Spleen (tissue), 7 donors: ENCODE results near the gene SIPA1L3.

Source experiments
- POLR2A ChIP-seq, 3 donors: fragments of 450-650 bp; IDR thresholded peaks; one replicate each; pipeline ENCODE4 v1.5.1; 2017; ENCODE audit warnings: antibody characterized with exemption in 3 of 3, mild to moderate bottlenecking in 1 of 3
- TF ChIP-seq, protein P1 (sequence below), 11 experiments: fragments of 200-600 bp in 7 of 11; fragments of 450-650 bp in 4 of 11; sonication (generic) in 4 of 11; IDR thresholded peaks in 8 of 11; conservative IDR thresholded peaks in 3 of 11; 1 replicate in 7 of 11; 2 replicates in 4 of 11; pipeline versions ENCODE4 v1.4.0 to v1.8.0; 2016 to 2021; ENCODE audit warnings: antibody characterized with exemption in 11 of 11, inconsistent platforms in 4 of 11, mild to moderate bottlenecking in 1 of 11
- donor health status: DM: no; HTN: no; CAD: no; lungs with moderate emphysema.
- donor health status: DM: no; HTN: no; CAD: no.
- donor health status: DM: no; HTN: no; CAD: no.

DNA sequence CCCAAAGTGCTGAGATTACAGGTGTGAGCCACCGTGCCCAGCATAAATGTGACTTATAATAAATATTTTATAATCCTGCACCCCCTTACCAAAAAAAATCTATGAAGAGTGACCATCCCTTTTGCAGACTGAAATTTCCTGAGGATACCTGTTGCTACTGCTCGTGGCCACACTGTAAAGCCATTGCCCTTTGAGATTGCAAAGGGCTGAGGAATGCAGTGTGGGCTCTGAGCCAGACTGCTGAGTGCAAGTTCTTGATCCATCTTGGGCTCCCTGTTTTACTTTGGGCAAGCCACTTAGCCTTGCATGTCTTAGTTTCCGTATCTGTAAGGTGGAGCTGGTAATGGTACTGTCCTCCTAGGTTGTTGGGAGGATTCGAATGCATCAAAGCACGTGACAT, 23.4 kb downstream of the SIPA1L3 start:
- TF ChIP-seq POLR2A (IDR thresholded peaks at IDR 0.05) = no peak
- TF ChIP-seq, protein P1, sequence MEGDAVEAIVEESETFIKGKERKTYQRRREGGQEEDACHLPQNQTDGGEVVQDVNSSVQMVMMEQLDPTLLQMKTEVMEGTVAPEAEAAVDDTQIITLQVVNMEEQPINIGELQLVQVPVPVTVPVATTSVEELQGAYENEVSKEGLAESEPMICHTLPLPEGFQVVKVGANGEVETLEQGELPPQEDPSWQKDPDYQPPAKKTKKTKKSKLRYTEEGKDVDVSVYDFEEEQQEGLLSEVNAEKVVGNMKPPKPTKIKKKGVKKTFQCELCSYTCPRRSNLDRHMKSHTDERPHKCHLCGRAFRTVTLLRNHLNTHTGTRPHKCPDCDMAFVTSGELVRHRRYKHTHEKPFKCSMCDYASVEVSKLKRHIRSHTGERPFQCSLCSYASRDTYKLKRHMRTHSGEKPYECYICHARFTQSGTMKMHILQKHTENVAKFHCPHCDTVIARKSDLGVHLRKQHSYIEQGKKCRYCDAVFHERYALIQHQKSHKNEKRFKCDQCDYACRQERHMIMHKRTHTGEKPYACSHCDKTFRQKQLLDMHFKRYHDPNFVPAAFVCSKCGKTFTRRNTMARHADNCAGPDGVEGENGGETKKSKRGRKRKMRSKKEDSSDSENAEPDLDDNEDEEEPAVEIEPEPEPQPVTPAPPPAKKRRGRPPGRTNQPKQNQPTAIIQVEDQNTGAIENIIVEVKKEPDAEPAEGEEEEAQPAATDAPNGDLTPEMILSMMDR (IDR thresholded peaks at IDR 0.05 in 8 of 11, conservative IDR thresholded peaks at IDR 0.05 in 3 of 11) = no peak
